ENCODE data around the gene UBXN10.
A peak's percentile ranks its signal among the peaks of the same experiment; 100 is the strongest.

UBXN10 gene

DNA sequence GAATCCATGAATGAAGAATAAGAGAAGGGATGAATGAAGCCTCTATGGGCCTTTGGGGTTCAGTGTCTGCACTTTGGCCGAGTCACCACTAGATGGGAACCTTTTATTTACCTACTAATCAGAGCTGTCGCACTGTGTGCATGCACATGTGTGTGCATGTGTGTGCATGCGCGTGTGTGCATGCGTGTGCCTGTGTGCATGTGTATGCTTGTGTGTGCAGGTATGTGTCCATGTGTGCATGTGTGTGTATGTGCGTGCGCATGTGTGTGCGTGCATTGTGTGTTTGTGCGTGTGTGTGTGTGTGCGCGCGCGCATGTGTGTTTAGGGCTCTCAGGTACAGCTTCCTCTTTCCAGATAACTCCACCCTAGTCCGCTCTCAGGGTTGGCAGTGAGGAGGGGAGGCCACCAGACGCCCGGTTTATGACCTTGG, 20.4 kb upstream of the UBXN10 start:
- Histone ChIP-seq H3K4me2 (no peak overlapping the region), H3K4me3 (IDR thresholded peaks at IDR 0.05; ENCODE audit: insufficient read depth, low read depth, low read length) (no peak overlapping the region), H3K27ac (no peak overlapping the region), H3K4me1 (ENCODE audit: low read depth, poor library complexity, severe bottlenecking) (no peaks in the 10 kb centered on the region), H3K79me2 (ENCODE audit: insufficient read depth, low read depth) (no peaks in the 10 kb centered on the region), H4K20me1 (ENCODE audit: insufficient read depth) (no peaks in the 10 kb centered on the region), H3K9ac (no peak overlapping the region), H2AFZ (ENCODE audit: low read depth) (no peak overlapping the region), H3K27me3 (ENCODE audit: insufficient read depth, low read depth) (peaks cover 13% of the 10 kb centered on the region), H3K36me3 (ENCODE audit: insufficient read depth) (no peaks in the 10 kb centered on the region)
- TF ChIP-seq, protein P1, sequence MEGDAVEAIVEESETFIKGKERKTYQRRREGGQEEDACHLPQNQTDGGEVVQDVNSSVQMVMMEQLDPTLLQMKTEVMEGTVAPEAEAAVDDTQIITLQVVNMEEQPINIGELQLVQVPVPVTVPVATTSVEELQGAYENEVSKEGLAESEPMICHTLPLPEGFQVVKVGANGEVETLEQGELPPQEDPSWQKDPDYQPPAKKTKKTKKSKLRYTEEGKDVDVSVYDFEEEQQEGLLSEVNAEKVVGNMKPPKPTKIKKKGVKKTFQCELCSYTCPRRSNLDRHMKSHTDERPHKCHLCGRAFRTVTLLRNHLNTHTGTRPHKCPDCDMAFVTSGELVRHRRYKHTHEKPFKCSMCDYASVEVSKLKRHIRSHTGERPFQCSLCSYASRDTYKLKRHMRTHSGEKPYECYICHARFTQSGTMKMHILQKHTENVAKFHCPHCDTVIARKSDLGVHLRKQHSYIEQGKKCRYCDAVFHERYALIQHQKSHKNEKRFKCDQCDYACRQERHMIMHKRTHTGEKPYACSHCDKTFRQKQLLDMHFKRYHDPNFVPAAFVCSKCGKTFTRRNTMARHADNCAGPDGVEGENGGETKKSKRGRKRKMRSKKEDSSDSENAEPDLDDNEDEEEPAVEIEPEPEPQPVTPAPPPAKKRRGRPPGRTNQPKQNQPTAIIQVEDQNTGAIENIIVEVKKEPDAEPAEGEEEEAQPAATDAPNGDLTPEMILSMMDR (conservative IDR thresholded peaks at IDR 0.05; ENCODE audit: low read depth, low read length): peak; percentile 32

DNA sequence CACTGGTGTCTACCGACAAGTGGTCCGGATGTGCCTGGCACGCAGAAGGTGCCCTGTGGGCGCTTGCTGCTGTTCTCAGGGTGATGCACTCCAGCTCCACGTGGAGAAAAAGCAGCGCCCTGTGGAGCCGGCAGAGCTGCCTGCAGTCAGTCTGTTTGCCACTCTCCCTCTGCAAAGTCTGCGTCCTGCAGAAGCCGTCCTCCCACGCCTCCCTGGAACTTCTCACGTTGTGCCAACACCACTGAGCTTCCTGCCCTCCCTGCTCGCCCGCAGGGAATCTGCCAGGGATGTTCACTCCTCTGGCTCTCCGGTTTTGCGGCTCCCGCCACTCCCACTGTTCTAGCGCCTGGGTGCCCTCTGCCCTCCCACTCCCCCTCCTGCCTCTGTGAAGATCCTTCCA, 19.8 kb upstream of the UBXN10 start:
- no peak overlapping the region for H3K9ac ChIP-seq
- H3K4me1 ChIP-seq (ENCODE audit: low read depth, poor library complexity, severe bottlenecking): no peaks in the 10 kb centered on the region
- H2AFZ ChIP-seq (ENCODE audit: low read depth): no peak overlapping the region
- no peaks in the 10 kb centered on the region for H3K79me2 ChIP-seq (ENCODE audit: insufficient read depth, low read depth)
- TF ChIP-seq, protein P1 (conservative IDR thresholded peaks at IDR 0.05; ENCODE audit: low read depth, low read length): no peak
- H3K36me3 ChIP-seq (ENCODE audit: insufficient read depth): no peaks in the 10 kb centered on the region
- no peak overlapping the region for H3K27ac ChIP-seq
- H3K4me3 ChIP-seq (IDR thresholded peaks at IDR 0.05; ENCODE audit: insufficient read depth, low read depth, low read length): no peak overlapping the region
- H3K4me2 ChIP-seq: no peak overlapping the region
- H3K27me3 ChIP-seq (ENCODE audit: insufficient read depth, low read depth): peaks cover 13% of the 10 kb centered on the region
- no peaks in the 10 kb centered on the region for H4K20me1 ChIP-seq (ENCODE audit: insufficient read depth)

DNA sequence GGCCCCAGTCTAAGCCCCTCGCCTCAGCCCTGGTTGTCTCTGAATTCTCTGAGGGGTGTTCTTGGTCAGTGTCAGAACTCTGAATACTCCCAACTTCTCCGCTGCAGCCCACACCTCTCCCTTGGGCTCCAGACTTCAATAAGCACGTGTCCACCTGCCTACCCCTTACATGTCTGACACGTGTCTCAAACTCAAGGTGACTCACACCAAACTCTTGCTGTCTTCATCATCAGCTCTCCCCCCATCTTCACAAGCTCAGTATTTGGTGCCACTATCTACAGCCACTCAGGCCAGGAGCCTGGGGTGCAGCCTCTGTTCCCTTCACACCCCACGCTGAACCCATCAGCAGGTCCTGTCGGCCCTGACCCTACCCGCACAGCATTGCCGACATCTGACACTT, 18.8 kb upstream of the UBXN10 start:
- H3K4me3 ChIP-seq (IDR thresholded peaks at IDR 0.05; ENCODE audit: insufficient read depth, low read depth, low read length): no peak overlapping the region
- H3K27me3 ChIP-seq (ENCODE audit: insufficient read depth, low read depth): peaks cover 13% of the 10 kb centered on the region
- no peaks in the 10 kb centered on the region for H3K79me2 ChIP-seq (ENCODE audit: insufficient read depth, low read depth)
- H3K27ac ChIP-seq: no peak overlapping the region
- no peak overlapping the region for H3K9ac ChIP-seq
- H3K4me1 ChIP-seq (ENCODE audit: low read depth, poor library complexity, severe bottlenecking): no peaks in the 10 kb centered on the region
- H4K20me1 ChIP-seq (ENCODE audit: insufficient read depth): no peaks in the 10 kb centered on the region
- TF ChIP-seq, protein P1 (conservative IDR thresholded peaks at IDR 0.05; ENCODE audit: low read depth, low read length): no peak
- H2AFZ ChIP-seq (ENCODE audit: low read depth): no peak overlapping the region
- H3K4me2 ChIP-seq: no peak overlapping the region
- H3K36me3 ChIP-seq (ENCODE audit: insufficient read depth): no peaks in the 10 kb centered on the region

DNA sequence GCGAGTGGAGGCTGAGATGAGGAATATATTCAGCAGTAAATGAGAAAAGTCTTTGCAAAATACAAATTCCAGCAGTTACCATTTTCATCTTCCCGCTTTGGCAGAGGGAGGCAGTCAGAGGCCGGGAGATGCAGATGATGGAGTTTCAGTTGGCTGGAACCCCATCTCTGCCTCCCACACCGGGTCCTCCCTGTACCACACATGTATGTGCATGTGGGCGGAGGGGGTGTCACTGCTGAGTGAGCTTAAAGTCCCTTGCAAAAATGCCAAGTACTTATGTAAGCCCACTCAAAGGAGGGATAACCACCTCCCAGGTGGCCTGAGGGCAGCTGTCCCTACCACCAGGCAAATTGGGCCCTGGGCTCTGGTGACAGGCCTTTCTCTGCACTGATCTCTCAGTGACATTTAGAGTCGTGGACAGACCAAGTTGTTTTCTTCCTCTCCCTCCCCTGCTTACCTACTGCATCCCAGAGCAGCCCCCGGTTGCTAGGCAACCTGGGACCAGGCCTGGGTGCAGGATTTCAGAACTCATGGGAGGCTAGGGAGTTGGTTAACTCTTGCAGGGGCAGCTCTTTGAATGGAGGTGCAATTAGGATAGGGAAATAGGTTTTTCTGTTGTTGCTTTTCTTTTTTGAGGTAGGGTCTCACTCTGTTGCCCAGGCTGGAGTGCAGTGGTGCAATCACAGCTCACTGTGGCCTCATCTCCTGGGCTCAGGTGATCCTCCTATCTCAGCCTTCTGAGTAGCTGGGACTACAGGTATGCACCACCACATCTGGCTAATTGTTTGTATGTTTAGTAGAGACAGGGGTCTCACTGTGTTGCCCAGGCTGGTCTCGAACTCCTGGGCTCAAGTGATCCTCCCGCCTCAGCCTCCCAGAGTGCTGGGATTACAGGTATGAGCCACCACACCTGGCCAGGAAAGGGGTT, 17.1 kb upstream of the UBXN10 start:
- no peak overlapping the region for H2AFZ ChIP-seq (ENCODE audit: low read depth)
- no peaks in the 10 kb centered on the region for H3K4me1 ChIP-seq (ENCODE audit: low read depth, poor library complexity, severe bottlenecking)
- H3K4me2 ChIP-seq: no peak overlapping the region
- H3K79me2 ChIP-seq (ENCODE audit: insufficient read depth, low read depth): no peaks in the 10 kb centered on the region
- no peak overlapping the region for H3K27ac ChIP-seq
- H3K9ac ChIP-seq: no peak overlapping the region
- TF ChIP-seq, protein P1 (conservative IDR thresholded peaks at IDR 0.05; ENCODE audit: low read depth, low read length): no peak
- no peak overlapping the region for H3K4me3 ChIP-seq (IDR thresholded peaks at IDR 0.05; ENCODE audit: insufficient read depth, low read depth, low read length)
- H4K20me1 ChIP-seq (ENCODE audit: insufficient read depth): no peaks in the 10 kb centered on the region
- H3K27me3 ChIP-seq (ENCODE audit: insufficient read depth, low read depth): peaks cover 18% of the 10 kb centered on the region
- H3K36me3 ChIP-seq (ENCODE audit: insufficient read depth): no peaks in the 10 kb centered on the region
